Stimulated activated CD4-positive, alpha-beta T cell treated with anti-CD3 and anti-CD28 coated beads, Interleukin-2, amount 100 ng/mL, for 48 hours (primary cell): ENCODE measurements around the gene AMPH.
A peak's percentile ranks its signal among the peaks of the same experiment; 100 is the strongest.

Experiments used
- DNase-seq, 2 donors: peaks; one replicate each; pipeline ENCODE4 v3.0.0-alpha.2; 2020

The AMPH gene

GRCh38 chr7:38535073-38535472 lies 96.1 kb downstream of the AMPH start:
- no peak for DNase-seq

DNA sequence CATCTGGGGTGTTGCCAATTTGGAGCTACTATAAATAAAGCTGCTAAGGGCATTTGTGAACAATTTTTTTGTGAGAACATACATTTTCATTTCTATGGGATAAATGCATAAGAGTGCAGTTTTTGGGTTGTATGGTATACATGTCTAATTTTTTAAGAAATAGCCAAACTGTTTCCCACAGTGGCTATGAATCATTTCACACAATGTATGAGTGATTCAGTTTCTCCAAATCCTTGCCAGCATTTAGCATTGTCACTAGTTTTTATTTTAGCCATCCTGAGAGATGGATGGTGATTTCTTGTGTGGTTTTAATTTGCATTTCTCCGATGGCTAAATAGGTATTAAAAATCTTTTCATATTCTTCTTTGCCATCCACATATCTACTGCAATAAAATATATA lies 105.3 kb downstream of the AMPH start:
- no peak for DNase-seq

GRCh38 chr7:38524786-38525185 lies 106.4 kb downstream of the AMPH start:
- no peak for DNase-seq

DNA sequence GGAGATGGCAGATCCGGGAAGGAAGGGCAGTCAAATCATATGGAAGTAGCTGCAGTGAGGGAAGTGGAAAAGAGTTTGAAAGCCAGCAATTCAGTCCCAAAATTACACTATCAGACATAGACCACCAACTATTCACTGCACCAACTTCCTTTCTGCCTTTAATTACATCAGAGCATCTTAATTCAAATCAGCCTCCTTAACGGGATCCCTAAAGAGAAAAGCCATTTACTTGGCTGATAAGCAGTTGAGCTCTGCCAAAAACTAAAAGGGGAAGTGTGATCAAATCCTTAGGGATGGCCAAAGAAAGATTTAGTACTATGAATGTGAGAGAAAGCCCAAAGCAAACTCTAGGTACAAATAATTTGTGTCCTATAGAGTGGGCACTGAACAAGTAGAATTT lies 110.4 kb downstream of the AMPH start:
- DNase-seq, result no peak

DNA sequence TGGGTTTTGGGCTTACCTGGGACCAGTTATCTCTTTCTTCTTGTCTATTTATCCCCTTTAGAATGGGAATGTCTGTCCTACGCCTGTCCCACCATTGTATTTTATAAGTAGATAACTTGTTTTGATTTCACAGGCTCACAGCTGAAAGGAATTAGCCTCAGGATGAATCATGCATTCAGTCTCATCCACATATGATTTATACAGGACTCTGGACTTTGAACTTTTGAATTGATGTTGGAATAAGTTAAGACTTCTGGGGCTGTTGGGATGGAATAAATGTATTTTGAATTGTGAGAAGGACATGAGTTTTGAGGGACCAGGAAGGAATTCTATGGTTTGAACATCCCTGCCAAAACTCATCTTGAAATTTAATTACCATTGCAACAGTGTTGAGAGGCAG lies 112.6 kb downstream of the AMPH start:
- DNase-seq, result no peak

DNA sequence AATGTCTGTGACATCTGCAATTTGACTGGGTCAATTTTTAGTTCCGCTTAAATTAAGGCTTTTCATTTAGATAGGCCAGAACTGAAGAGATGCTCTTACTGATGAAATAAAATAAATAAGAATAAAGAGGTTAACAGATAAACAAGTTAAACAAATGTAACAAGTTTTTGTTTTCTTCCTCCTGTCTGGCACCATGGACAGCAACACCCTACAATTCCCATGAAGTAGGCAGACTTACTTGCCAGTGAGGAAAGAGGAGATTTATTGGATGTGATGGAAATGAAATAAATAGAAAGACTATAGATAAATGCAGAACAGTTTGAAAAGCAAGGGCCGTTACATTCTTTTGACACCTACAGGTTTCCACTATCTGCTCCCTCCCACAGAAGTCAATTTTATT lies 118.5 kb downstream of the AMPH start:
- no peak for DNase-seq

DNA sequence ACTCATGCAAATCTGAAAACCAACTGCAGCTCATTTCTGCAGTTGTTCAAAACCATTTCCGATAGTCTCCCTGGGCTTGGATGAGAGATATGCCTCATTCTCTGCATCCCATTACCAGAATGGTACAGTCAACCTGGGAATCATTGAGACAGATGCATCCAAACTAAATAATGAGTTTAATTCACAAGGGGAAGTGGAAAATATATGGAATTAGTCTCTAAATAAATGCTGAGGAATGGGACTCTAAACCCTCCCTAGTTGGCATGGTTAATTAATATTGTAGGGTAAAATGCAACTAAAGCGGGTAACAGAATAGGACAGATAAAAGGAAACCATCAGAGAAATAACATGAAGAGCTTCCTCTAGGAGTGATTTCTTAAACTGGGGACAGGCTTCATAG lies 118.9 kb downstream of the AMPH start:
- no peak for DNase-seq

- no peak for DNase-seq
Measured at GRCh38 chr7:38507384-38507783, 123.8 kb downstream of the AMPH start.

DNA sequence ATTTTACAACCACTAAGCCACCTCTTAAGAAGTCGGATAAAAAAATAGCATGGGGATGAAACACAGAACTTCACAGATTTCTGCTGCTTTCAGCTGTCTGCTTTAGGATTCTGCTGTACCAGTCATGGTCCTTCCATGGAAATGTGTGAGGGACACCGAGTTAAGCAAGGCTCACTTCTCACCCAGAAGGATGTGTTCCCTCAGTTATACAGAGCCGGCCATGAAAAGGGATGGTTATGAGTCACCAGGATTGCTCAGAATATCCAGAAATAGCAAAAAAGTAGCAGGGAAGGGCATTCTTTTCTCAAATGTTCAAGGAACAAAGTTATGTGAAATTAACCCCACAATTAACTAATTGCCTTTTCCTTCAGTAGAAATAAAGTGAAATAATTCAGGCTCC lies 124.4 kb downstream of the AMPH start:
- DNase-seq, result no peak

DNA sequence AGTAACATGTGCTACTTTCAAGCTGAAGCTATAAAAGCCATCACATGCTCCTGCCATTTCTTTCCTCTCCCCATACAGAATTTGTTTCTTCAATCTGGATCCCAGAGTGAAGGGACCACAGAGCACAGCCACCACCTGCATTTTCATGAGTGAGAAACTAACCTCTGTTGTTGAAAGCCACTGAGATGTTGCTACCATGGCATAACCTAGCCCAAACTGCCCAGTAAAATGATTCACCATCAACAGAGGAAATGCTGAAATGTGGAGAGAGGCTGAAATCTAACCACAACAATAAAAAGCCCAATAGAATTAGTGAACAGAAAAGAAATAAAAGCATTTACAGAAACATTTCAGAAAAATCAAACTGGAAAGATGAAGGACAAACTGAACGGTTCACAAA lies 125.2 kb downstream of the AMPH start:
- no peak for DNase-seq

DNA sequence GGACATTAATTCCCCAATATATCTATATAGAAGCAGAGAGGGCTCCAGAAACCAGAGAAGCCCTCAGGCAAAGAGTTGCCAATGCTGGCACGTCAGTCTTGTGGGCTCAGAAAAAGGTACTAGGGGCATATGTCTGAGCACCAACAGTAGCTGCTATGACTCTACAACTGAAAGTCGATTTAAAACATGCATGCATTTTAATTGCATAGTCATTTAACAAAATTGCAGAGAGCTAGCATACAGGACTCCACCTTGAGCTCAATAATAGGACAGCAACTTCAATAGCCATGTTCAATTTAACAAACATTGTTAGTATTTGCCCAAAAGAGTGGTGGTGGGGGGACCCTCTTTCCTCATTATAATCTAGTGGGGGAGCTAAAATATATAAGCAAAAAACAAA lies 126.5 kb downstream of the AMPH start:
- DNase-seq, result no peak

DNA sequence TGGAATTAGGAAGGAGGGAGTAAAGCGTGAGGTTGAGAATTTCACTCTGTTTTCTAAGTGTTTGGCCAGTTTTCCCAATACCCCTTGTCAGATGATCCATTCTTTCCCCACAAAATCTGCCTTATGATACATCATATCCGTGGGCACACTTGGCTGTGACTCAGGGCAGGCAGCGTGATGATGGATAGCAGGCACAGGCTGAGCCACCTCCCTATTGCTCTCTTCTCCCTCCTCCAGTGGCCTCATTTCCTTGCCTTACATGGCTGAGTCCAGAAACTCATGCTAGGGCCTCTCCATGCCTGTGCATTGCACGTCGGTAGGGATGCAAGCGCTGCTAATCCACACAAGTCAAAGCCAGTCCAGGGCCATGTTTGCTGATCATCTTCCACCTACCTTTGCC lies 128.3 kb downstream of the AMPH start:
- DNase-seq, result no peak

- DNase-seq, result no peak
Measured at GRCh38 chr7:38502289-38502688, 128.9 kb downstream of the AMPH start.

- no peak for DNase-seq
Measured at GRCh38 chr7:38492010-38492409, 139.2 kb downstream of the AMPH start.

DNA sequence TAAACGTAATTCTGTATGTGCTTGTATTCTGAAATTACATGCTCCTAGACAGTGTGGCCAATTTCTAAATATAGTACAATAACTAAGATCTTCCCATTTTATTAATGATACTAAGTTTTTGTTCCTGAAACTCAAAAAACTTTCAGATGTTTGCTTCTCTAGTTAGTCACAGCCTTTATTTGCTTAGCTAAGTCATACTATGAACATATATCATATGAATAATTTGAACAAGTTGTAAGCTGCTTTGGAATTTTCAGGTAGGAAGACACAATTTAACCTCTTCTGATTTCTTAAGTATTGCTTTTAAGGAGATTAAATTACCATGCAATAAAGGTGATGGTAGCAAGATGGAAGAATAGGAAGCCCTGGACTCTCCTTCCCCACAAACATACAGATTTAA lies 148.7 kb downstream of the AMPH start:
- no peak for DNase-seq

DNA sequence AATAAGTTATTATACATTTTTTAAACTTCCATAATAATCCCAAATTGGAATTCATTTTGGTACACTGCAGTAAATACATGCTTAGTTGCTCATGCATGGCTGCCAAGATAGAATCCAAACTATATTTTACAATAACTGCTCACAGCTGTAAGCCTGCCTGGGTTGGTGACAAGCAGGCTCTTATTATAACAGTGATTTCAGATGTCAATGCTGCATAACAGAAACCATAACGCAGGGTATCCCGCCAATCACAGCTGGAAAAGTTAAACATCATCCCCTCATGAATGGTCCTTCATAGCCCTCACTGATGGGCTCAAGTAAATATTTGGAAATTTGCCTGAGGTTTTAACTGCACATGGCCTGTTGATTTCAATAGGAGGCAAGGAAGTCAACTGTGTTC lies 149.8 kb downstream of the AMPH start:
- DNase-seq, result no peak

DNA sequence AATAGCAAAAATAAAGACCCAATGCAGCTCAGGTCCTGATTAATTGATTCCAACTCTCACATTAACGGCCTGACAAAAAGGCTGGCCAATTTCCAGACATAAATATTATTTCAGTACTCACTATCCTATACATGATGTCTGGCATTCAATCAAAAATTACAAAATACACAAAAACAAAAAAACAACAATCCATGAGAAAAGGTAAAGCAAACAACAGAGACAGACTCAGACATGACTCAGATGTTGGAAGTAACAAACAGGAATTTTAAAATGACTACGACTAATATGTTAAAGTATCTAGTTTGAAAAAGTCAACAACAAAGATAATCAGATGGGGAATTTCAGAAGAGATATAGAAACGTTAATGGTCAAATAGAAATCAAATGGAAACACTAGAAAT lies 152.8 kb downstream of the AMPH start:
- no peak for DNase-seq

- no peak for DNase-seq
Measured at GRCh38 chr7:38477333-38477732, 153.8 kb downstream of the AMPH start.

- DNase-seq, result no peak
Measured at GRCh38 chr7:38476764-38477163, 154.4 kb downstream of the AMPH start.

DNA sequence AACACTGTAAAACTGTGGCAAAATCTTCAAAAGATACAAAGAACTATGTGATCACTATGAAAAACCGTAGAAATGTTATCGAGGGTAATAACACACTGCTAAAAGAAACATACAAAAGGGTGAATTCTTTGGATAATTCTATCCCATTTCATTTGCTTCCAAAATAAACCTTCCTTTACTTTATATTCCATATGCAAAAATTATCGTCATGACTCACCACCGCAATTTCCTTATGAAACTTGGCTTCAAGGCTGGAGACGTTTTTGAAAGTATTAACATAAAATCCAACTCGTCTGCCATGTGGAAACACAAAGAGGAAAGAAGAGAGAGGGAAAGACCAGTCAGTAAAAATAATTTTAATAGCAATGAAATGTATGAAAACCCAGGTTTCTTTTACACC lies 165.2 kb downstream of the AMPH start:
- DNase-seq, result no peak

DNA sequence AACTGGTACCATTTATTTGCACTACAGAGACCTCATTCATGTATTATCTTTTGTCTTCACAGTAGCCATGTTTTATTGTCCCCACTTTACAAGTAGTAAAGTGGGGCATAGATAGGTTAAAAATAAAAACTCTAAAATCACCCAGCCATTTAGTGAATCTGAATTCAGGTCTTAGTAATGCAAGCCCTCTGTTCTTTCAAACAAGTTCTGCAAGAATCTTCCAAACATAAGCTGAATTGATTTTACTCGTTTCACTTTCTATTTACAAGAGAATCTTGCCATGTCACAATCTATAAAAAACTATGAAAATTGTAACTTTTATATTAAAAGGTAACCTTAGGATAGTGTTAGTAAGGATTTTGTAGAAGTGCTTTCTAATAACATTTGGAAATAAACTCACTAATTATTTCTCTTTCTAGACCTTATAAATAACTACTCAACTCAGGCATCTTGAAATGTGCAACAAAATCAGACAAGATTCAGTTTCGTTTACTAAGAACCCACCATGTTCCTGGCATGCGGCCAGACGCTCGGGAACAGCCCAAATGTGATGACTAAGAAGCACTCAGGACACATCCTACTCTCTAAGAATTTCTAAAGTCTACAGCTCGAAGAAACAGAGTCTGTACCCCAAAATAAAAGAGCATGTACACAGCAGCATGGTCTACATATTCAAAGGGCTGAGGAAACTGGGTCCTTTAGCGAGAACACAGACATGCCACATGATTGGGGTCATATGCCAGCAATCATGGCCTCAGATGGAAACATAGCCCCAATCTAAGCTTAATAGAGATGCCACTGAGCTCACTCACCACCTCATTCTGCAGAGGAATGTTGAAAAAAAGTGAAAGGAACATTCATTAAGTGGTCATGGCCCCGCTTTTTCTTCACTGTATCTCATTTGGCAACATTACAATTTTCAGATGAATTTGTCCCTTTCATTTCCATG lies 167.6 kb downstream of the AMPH start:
- peak; percentile 73 to 81 for DNase-seq

- DNase-seq, result no peak
Measured at GRCh38 chr7:38462819-38463218, 168.4 kb downstream of the AMPH start.

- DNase-seq, result no peak
Measured at GRCh38 chr7:38461887-38462286, 169.3 kb downstream of the AMPH start.

DNA sequence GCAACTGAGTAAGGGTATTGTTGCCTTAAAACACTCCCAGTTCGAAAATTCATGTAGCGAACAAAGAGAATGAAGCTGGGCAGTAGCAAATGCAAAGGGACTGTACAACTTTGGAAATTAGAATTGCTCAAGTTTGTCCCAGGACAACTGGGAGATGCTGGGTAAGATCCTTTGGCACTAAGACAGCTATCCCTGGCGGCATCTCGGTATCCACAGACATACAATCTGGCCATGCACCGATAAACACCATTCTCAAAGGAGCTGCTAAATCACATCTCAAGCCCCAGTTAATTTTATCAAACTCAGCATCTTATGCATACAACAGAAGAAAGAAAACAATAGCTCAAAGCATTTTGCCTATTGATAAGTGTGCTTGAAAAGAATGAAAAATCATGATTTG lies 177.3 kb downstream of the AMPH start:
- DNase-seq, result no peak

- DNase-seq, result no peak
Measured at GRCh38 chr7:38453168-38453567, 178.0 kb downstream of the AMPH start.
